Common myeloid progenitor, CD34-positive (primary cell): ENCODE data around the gene BRIP1.
"Not testable (repeated sequence)": the region's sequence is repeated elsewhere in the genome, so short reads cannot be mapped to it uniquely, and the experiment has no call there.

Experiments used
- CTCF ChIA-PET: fragments of 350-600 bp; sonication (Branson Sonifier 250); formaldehyde crosslinking; loops from one replicate; lab custom pipeline; 2021; ENCODE audit warnings: antibody characterized with exemption; lab: Charles Lee
- POLR2A ChIA-PET: fragments of 350-600 bp; sonication (Branson Sonifier 250); formaldehyde crosslinking; loops from one replicate; lab custom pipeline; 2021; ENCODE audit warnings: antibody characterized with exemption; lab: Charles Lee
- DNase-seq, 3 donors: peaks; one replicate each; pipeline versions ENCODE4 v3.0.0 to v3.0.0-alpha.2; 2013
- H3K27ac ChIP-seq, 2 experiments: 1 replicate in 1 of 2; 2 replicates in 1 of 2; pipeline ENCODE4 v1.7.0; 2013; ENCODE audit warnings: inconsistent platforms in 2 of 2, low read length in 2 of 2, mild to moderate bottlenecking in 2 of 2, low read depth in 1 of 2, moderate library complexity in 1 of 2; ENCODE audit not compliant: severe bottlenecking in 2 of 2, insufficient read depth in 1 of 2, poor library complexity in 1 of 2
- H3K27me3 ChIP-seq, 5 experiments: replicated peaks in 2 of 5; 1 replicate in 3 of 5; 2 replicates in 2 of 5; pipeline versions ENCODE4 v1.6.1 to v1.7.0; 2013; ENCODE audit warnings: low read length in 4 of 5, mild to moderate bottlenecking in 2 of 5, moderate library complexity in 2 of 5, inconsistent platforms in 1 of 5; ENCODE audit not compliant: insufficient read depth in 5 of 5, control insufficient read depth in 4 of 5
- H3K36me3 ChIP-seq, 4 experiments: 1 replicate in 2 of 4; 2 replicates in 2 of 4; pipeline versions ENCODE4 v1.6.1 to v1.7.0; 2013; ENCODE audit warnings: low read length in 3 of 4, control low read depth in 1 of 4, mild to moderate bottlenecking in 1 of 4; ENCODE audit not compliant: control insufficient read depth in 4 of 4, insufficient read depth in 4 of 4
- H3K4me1 ChIP-seq, 4 experiments: 1 replicate in 3 of 4; 2 replicates in 1 of 4; pipeline versions ENCODE4 v1.6.1 to v1.7.1; 2013; ENCODE audit warnings: low read length in 3 of 4, mild to moderate bottlenecking in 3 of 4, control low read depth in 1 of 4, inconsistent platforms in 1 of 4, moderate library complexity in 1 of 4; ENCODE audit not compliant: control insufficient read depth in 4 of 4, insufficient read depth in 4 of 4; ENCODE audit errors: control extremely low read depth in 1 of 4
- H3K4me3 ChIP-seq, 7 experiments: 1 replicate in 4 of 7; 2 replicates in 3 of 7; pipeline versions ENCODE4 v1.5.1 to v1.7.0; 2013; ENCODE audit warnings: mild to moderate bottlenecking in 7 of 7, low read length in 6 of 7, moderate library complexity in 6 of 7, inconsistent platforms in 2 of 7, low read depth in 2 of 7, control low read depth in 1 of 7; ENCODE audit not compliant: insufficient read depth in 4 of 7, control insufficient read depth in 1 of 7; ENCODE audit errors: extremely low read depth in 1 of 7
- H3K9me3 ChIP-seq, 5 experiments: 1 replicate in 4 of 5; 2 replicates in 1 of 5; pipeline versions ENCODE4 v1.6.1 to v1.7.1; 2013; ENCODE audit warnings: low read length in 4 of 5, mild to moderate bottlenecking in 2 of 5, inconsistent platforms in 1 of 5, low read depth in 1 of 5, moderate library complexity in 1 of 5; ENCODE audit not compliant: control insufficient read depth in 4 of 5, insufficient read depth in 2 of 5; ENCODE audit errors: control extremely low read depth in 1 of 5
- WGBS: methylation state at CpG from one replicate; pipeline ENCODE4 v1.1.5; 2013; ENCODE audit not compliant: insufficient coverage; 5-methylcytosine and 5-hydroxymethylcytosine counted together

Gene BRIP1

DNA sequence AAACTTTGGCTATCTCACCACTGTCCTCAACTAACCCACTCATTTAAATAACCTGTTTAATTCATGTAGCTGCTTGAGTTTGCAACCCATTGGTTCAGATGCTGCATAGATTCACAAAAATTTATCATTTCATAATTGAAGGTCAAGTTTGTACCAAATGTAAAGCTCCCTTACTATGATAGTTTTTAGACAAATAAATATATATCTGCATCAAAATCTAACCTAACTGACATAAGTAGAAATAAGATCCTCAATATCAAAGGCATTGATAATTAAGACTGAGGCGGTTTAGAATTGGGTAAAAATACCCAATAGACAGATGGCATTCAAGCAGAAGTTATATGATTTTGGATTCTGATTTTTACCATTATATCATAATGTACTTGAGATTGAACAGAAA, 139.4 kb downstream of the BRIP1 start:
- no peak overlapping the region for H3K4me3 ChIP-seq
- H3K27me3 ChIP-seq = no peaks in the 10 kb centered on the region
- H3K4me1 ChIP-seq = no peaks in the 10 kb centered on the region
- H3K27ac ChIP-seq = no peak overlapping the region
- CTCF ChIA-PET = no interaction called here
- H3K36me3 ChIP-seq = peaks cover 0 to 12% (median 3%) of the 10 kb centered on the region in 4 experiments
- no CpG with 5 or more reads among the region's 1 CpG for whole genome bisulfite sequencing
- DNase-seq = no peak
- peaks cover 0 to 8% (median 2%) of the 10 kb centered on the region in 5 experiments for H3K9me3 ChIP-seq
- POLR2A ChIA-PET = no interaction called here

GRCh38 chr17:61723183-61723582, 140.1 kb downstream of the BRIP1 start:
- no peak overlapping the region for H3K27ac ChIP-seq
- no peaks in the 10 kb centered on the region for H3K4me1 ChIP-seq
- ChIA-PET CTCF (no interaction called here), POLR2A (no interaction called here)
- H3K36me3 ChIP-seq = peaks cover 0 to 7% (median 2%) of the 10 kb centered on the region in 4 experiments
- no peaks in the 10 kb centered on the region for H3K27me3 ChIP-seq
- DNase-seq = no peak
- peaks cover 0 to 12% (median 8%) of the 10 kb centered on the region in 5 experiments for H3K9me3 ChIP-seq
- H3K4me3 ChIP-seq = no peak overlapping the region

DNA sequence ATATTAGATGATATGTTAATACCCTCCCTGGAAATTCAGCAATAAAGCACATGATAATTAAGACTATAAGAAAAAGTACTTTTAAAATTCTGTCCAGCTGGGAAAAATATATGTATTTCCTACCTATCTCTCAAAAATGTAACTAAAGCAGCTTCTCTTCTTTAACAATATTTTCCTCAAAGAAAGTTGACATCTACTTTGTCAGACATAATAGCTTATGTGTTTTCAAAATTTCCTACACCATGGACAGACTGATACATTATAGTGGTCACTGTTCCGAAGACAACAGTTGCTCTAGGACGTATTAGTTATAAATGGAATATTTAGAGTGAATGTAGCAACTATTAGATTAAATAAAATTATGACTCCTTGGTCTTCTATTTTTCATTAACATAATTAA, 140.9 kb downstream of the BRIP1 start:
- ChIA-PET CTCF (no interaction called here), POLR2A (no interaction called here)
- no CpG with 5 or more reads among the region's 2 CpGs for WGBS
- Histone ChIP-seq H3K27me3 (no peaks in the 10 kb centered on the region), H3K4me1 (no peaks in the 10 kb centered on the region), H3K4me3 (no peak overlapping the region), H3K9me3 (peaks cover 0 to 13% (median 12%) of the 10 kb centered on the region in 5 experiments), H3K27ac (no peak overlapping the region), H3K36me3 (peaks cover 0 to 7% (median 1%) of the 10 kb centered on the region in 4 experiments)
- DNase-seq = no peak

GRCh38 chr17:61720016-61720795, 143.1 kb downstream of the BRIP1 start:
- POLR2A ChIA-PET = no interaction called here
- no CpG with 5 or more reads among the region's 4 CpGs for WGBS

DNA sequence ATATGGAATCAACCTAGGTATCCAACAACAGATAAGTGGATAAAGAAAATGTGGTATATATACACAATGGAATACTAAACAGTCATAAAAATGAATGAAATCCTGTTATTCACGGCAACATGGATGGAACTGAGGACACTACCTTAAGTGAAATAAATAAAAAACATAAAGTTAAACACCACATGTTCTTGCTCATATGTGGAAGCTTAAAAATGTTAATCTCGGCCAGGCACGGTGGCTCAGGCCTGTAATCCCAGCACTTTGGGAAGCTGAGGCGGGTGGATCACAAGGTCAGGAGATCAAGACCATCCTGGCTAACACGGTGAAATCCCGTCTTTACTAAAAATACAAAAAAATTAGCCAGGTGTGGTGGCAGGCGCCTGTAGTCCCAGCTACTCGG, 144.1 kb downstream of the BRIP1 start:
- H3K4me1 ChIP-seq, CTCF ChIA-PET, POLR2A ChIA-PET, H3K4me3 ChIP-seq, DNase-seq, H3K27ac ChIP-seq, H3K27me3 ChIP-seq: not testable (repeated sequence)
- 90% methylated on average over 2 of the region's 8 CpGs for WGBS
- Histone ChIP-seq H3K9me3 (peaks cover 4 to 25% (median 12%) of the 10 kb centered on the region in 5 experiments), H3K36me3 (peaks cover 2 to 19% (median 4%) of the 10 kb centered on the region in 4 experiments)

More at GRCh38 chr17:61720016-61720795, 143.1 kb downstream of the BRIP1 start:
- H3K4me1 ChIP-seq = no peaks in the 10 kb centered on the region
- H3K4me3 ChIP-seq = no peak overlapping the region
- H3K27me3 ChIP-seq = no peaks in the 10 kb centered on the region
- DNase-seq = no peak
- H3K36me3 ChIP-seq = peaks cover 2 to 11% (median 4%) of the 10 kb centered on the region in 4 experiments
- H3K27ac ChIP-seq = no peak overlapping the region
- CTCF ChIA-PET = no interaction called here
- H3K9me3 ChIP-seq = peaks cover 3 to 25% (median 12%) of the 10 kb centered on the region in 5 experiments

DNA sequence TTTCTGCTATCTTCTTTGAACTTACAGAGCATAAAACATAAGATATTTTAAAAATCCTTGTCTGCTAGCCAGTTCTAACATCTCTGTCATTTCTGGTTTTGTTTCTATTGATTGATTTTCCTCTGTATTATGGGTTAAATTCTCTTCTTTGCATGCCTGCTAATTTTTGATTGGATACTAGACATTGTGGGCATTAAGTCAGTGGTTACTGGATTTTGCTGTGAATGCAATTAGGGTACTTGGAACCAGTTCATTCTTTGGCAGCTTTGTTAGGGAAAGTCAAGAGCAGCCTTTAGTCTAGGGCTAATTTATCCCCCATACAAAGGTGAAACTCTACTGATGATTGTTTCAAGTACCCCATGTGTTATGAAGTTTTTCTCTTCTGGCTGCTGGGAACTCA, 145.3 kb downstream of the BRIP1 start:
- POLR2A ChIA-PET = no interaction called here

DNA sequence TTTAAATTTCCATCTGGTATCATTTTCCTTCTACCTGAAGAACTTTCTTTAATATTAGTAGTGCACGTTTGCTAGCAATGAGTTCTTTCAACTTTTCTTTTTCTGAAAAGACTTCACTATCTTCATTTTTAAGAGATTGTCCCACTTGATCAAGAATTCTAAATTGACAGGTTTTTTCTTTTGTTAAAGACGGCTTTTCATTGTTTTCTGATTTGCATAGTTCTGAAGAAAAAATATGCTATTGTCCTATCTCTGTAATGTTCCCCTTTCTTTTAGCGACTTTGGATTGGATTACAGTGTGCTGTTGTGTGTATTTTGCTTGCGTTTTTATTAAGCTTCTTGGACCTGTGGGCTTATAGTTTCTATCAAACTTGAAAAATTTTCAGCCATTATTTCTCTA, 146.0 kb downstream of the BRIP1 start:
- Histone ChIP-seq H3K36me3 (peaks cover 3 to 24% (median 6%) of the 10 kb centered on the region in 4 experiments), H3K27me3 (no peaks in the 10 kb centered on the region), H3K4me1 (no peaks in the 10 kb centered on the region), H3K27ac (no peak overlapping the region), H3K9me3 (peaks cover 4 to 25% (median 12%) of the 10 kb centered on the region in 5 experiments), H3K4me3 (no peak overlapping the region)
- ChIA-PET POLR2A (no interaction called here), CTCF (no interaction called here)
- 100% methylated on average over 1 of the region's 4 CpGs for WGBS
- no peak for DNase-seq

More for the DNA sequence above, 145.3 kb downstream of the BRIP1 start:
- DNase-seq = no peak
- Histone ChIP-seq H3K4me1 (no peaks in the 10 kb centered on the region), H3K4me3 (no peak overlapping the region), H3K9me3 (peaks cover 4 to 25% (median 12%) of the 10 kb centered on the region in 5 experiments), H3K36me3 (peaks cover 2 to 22% (median 4%) of the 10 kb centered on the region in 4 experiments), H3K27ac (no peak overlapping the region), H3K27me3 (no peaks in the 10 kb centered on the region)
- CTCF ChIA-PET = no interaction called here
